Stimulated activated CD4-positive, alpha-beta T cell treated with anti-CD3 and anti-CD28 coated beads, TNF-alpha, amount 100 ng/mL, for 1 hour (primary cell): ENCODE results near the gene RAP1GDS1.
"Not testable (repeated sequence)": the region's sequence is repeated elsewhere in the genome, so short reads cannot be mapped to it uniquely, and the experiment has no call there.

Experiments
- DNase-seq, 3 donors: peaks; one replicate each; pipeline ENCODE4 v3.0.0-alpha.2; 2020; ENCODE audit warnings: low read depth in 3 of 3, low spot score in 1 of 3

The RAP1GDS1 gene

DNA sequence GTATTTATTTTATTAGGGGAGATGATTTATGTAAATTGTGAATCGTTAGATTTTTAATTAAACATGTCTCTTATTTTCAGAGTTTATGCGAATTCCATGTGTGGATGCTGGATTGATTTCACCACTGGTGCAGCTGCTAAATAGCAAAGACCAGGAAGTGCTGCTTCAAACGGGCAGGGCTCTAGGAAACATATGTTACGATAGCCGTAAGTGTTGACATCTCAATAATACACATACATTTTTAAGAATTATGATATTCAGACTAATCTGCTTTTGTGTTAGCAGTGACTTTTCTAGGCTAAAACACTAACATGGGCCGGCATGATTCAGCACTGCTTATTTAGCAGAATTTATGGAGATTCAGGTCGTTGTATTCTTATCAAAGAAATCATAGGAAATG lies 91.2 kb downstream of the RAP1GDS1 start:
- DNase-seq: no peak

- no peak for DNase-seq
Measured at GRCh38 chr4:98352940-98353339, 91.8 kb downstream of the RAP1GDS1 start.

- no peak for DNase-seq
Measured at GRCh38 chr4:98358630-98359248, 97.6 kb downstream of the RAP1GDS1 start.

DNA sequence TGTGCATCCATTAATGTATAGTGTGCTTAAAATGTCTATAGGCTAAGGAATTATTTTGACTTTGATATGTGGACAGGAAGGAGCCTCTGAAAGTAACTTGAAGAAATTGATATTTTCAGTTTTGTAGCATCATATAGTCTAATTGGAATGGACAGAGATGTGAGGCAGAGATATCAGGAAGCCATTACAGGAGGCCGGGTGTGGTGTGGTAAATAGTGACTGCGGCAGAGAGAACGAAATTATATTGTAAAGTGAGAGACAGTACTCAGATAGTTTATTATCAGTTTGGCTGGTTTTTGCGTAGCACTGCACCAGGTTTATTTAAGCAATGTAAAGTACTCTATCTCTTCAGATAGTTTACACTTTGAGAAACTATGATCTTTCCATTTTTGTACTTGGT lies 98.5 kb downstream of the RAP1GDS1 start:
- no peak for DNase-seq

- no peak for DNase-seq
Measured at GRCh38 chr4:98363431-98363830, 102.2 kb downstream of the RAP1GDS1 start.

DNA sequence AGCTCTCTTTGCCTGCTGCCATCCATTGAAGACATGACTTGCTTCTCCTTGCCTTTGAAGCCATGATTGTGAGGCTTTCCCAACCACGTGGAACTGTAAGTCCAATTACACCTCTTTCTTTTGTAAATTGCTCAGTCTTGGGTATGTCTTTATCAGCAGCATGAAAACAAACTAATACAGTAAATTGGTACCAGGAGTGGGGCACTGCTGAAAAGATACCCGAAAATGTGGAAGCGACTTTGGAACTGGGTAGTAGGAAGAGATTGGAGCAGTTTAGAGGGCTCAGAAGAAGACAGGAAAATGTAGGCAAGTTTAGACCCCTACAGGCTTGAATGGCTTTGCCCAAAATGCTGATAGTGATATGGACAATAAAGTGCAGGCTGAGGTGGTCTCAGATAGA lies 105.1 kb downstream of the RAP1GDS1 start:
- DNase-seq: not testable (repeated sequence)

DNA sequence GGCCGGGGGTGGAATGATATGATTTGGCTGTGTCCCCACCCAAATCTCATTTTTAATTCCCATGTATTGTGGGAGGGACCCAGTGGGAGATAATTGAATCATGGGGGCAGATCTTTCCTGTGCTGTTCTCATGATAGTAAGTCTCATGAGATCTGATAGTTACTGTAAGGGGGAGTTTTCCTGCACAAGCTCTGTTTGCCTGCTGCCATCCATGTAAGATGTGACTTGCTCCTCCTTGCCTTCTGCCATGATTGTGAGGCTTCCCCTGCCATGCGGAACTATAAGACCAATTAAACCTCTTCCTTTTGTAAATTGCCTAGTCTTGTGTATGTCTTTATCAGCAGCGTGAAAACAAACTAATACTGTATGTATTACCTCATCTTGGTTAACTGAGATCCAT lies 106.8 kb downstream of the RAP1GDS1 start:
- DNase-seq: not testable (repeated sequence)

DNA sequence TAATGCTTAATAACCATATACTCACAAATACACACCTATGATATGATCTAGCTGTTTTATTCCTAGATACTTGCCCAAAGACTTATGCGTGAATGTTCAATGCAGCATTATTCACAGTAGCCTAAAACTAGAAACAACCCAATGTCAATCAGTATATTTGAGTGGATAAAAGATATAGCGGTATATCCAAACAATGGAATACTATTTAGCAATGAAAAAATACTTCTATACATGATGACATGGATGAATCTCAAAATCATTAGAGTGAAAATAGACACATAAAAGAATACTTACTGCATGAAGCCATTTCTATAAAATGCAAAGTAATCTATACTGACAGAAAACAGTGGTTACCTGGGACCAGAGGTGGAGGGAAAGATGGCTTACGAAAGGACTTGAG lies 108.1 kb downstream of the RAP1GDS1 start:
- DNase-seq: no peak

DNA sequence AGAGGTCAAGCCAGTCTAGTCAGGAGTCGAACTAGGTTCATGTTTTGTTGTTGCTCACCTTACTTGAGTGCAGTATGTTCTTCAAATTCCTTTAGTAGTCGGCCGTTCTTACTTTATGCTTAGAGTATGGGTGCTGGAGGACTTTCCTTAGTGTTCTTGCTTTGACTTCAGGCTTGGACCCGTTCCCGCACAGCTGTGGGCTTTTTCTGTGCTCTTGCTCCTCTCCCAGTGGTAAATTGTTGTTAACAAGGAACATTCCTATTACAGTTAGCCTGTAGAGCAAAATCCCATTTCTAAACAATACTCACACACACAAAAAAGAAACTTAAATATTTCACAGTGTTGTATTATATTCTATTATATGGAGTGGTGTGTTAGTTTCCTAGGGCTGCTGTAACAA lies 113.5 kb downstream of the RAP1GDS1 start:
- DNase-seq: no peak

- no peak for DNase-seq
Measured at GRCh38 chr4:98377559-98377958, 116.4 kb downstream of the RAP1GDS1 start.

- no peak for DNase-seq
Measured at GRCh38 chr4:98381306-98381705, 120.1 kb downstream of the RAP1GDS1 start.

DNA sequence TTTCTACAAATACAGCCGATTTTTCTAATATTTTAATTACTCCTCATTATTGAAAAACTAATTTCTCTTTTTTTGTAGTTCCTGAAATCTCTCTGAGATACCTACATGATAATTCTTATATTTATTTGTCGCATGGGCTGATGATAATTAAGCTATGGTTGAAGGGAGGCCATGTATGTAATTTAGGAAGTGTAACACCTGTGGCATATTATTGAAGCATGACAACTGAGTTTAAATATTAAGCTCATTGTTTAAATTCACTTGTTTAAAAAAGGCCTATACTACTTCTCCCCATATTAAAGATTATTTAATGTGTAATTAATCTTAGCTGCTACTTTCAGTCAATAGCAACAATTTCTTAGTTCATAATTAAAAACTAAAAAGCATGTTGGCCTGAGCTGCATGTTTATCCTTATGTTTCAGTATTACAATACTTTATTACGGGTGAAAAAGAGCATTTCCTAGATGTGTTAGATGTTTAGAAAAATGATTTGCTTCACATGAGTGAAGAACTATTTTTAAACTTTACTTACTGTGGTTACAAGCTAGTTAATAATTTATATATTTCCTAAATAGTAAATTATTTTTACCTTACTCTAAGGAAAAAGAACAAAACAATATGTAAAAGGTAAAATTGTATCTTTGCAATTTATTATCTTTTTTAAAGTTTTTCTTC lies 122.4 kb downstream of the RAP1GDS1 start:
- no peak for DNase-seq

GRCh38 chr4:98385831-98386230 lies 124.6 kb downstream of the RAP1GDS1 start:
- no peak for DNase-seq

DNA sequence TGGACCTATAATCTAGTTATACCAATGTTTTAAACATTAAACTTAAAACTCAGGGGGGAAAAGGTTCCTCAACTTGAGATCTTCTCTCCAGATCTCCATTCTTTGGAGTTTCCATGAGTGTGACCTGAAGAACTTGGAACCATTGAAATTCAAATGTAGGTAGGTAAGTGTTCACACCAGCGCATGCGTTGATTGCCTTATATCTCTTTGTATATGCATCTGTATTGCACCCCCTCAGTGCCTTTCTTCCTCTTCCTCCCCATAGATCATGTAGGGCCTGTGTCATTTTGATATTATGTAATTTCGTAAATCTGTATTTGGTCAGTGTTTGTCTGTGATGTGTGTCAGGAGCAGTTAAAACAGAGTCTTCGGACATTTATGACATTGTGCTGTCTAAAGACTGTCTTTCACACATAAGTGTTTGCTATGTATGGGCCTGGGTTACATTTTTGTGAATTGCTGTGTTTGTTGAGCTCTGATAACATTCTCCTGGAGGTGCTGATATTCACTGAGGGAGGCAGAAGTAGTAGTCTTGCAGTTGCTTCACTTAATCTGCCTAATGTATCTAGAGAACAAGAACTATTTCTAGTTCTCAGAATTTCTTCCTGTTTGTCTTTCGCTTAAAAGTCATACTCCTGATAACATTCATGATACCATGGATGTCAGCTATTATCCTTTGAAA lies 126.3 kb downstream of the RAP1GDS1 start:
- no peak for DNase-seq

DNA sequence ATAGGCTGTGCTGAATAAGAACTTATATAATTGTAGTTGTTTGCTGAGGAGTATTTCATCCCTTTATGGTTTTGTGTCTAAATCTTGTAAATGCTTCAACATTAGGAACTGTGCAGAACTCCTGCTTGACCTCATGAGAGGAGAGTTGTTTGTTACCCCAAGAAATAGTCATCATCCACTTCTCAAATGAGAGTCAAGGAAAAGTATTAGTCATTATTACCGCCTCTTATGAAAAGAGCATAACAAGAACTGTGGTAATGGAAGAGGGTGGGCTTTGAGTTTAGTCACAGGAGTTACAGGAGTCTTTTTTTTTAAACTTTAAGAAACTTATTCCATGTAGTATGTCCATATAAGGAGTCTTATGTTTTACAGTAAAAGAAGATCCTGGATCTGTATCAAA lies 132.9 kb downstream of the RAP1GDS1 start:
- DNase-seq: no peak

GRCh38 chr4:98399915-98400314 lies 138.7 kb downstream of the RAP1GDS1 start:
- DNase-seq: no peak

GRCh38 chr4:98406819-98407218 lies 145.6 kb downstream of the RAP1GDS1 start:
- DNase-seq: no peak

GRCh38 chr4:98411731-98412130 lies 150.5 kb downstream of the RAP1GDS1 start:
- DNase-seq: no peak

DNA sequence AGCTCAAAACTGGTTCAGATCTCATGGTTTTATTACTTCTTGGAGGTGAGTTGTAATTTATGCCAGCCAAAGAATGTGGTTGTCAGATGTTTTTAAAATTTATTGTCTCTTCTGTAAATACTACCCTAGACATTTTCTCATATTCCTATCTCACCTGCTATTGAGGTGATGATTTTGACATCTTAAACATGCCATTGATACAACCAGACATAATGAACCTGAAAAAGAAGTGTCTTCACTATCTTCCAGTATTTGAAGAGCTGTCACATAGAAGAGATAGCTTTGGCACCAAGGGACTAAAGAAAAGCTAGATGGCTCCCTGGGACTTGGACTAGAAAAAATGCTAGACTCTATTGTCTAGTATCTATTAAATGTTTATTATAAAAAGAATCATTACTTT lies 155.7 kb downstream of the RAP1GDS1 start:
- no peak for DNase-seq

DNA sequence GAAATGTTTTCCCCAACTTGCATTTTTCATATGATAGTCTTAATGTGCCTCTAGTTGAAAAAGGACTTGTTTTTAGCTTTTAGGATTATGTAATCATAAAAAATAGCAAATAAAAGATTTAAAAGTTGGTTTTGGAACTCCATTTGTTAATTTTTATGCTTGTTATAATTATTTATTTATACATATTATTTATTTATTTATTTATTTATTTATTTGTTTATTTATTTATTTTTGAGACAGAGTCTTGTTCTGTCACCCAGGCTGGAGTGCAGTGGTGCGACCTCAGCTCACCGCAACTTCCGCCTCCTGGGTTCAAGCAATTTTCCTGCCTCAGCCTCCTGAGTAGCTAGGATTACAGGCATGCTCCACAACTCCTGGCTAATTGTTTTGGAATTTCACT lies 159.0 kb downstream of the RAP1GDS1 start:
- DNase-seq: not testable (repeated sequence)

DNA sequence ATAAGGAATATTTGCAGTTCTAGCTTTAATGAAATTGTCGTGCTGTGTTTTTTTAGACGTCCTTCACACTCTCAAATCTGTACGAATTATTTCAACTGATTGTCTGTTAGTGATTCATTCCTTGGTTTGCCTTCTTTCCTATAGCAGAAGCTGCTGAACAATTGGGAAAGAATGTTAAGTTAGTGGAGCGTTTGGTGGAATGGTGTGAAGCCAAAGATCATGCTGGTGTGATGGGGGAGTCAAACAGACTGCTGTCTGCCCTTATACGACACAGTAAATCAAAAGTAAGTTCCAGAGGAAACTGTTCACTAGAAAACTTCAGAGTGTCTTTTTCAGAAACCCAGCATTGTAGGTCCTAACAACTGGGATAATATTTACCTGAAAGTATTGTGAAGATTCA lies 159.9 kb downstream of the RAP1GDS1 start:
- no peak for DNase-seq

DNA sequence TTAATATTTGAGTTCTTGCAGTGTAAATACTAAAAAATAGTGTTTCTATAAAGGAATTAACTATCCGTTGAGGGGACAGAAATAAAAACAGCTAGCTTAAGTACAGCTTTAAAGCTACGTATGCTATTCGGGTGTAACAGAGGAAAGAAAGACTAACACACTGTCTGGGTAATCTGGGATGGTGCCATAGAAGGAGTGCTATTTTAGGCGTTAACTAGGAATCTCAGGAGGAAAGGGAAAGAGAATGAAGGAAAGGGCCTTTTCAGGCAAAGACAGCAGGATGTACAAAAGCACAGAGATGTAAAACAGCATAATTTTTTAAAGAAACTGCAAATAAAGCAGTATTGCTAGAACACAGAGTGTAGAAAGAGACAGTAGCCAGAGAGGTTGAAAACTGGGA lies 161.8 kb downstream of the RAP1GDS1 start:
- DNase-seq: no peak
